ENCODE data around the gene TPRG1L. TPM values are rescaled to one million over a fixed set of nuclear protein-coding genes. Genes with fewer than 3 reads are reported as not detected.

Gene TPRG1L
- total RNA-seq, 1 donor from 2014 or later: 14.5 TPM

DNA sequence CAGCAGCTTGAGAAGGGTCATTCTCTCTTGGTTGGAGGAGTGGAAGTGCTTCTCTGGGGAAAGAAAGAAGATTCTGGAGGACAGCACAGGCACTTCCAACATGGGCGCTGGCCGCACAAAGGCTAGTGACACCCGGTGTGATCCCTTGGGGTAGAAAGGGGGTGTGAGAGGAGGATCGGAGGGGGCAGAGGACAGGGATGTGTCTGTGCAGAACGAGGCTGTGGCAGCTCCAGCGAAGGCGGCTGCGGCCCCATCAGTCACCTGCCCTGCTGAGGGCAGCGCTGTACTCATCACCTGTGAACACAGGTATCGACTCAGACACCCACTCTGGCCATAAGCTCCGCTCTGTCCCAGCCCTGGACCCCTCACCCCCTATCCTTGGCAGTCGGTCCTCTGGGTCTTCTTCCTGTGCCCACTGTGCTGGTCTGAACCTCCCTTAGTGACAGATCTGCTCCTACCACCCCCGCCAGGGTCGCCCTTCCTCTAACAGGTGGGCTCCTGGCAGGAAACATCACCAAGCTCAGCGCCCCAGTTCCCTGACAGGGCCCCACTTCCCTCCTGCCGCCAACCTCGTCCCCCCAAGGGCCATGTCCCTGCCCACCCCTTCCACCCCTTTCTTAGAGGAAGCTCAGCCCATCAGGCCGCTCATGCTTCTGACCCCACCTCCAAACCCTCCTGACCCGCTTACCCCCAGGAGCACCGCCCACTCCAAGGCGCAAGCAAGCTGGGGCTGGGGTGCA, 47.6 kb downstream of the TPRG1L start:
- H3K27me3 Mint-ChIP-seq (ENCODE audit: low read depth): peaks cover 28% of the 10 kb centered on the region
- DNase-seq (ENCODE audit: low read depth, low spot score): no peak
- no peak overlapping the region for H3K27ac Mint-ChIP-seq (ENCODE audit: unreplicated experiment)
- H3K36me3 Mint-ChIP-seq (ENCODE audit: low read depth): no peaks in the 10 kb centered on the region
- TF ChIP-seq, protein P1, sequence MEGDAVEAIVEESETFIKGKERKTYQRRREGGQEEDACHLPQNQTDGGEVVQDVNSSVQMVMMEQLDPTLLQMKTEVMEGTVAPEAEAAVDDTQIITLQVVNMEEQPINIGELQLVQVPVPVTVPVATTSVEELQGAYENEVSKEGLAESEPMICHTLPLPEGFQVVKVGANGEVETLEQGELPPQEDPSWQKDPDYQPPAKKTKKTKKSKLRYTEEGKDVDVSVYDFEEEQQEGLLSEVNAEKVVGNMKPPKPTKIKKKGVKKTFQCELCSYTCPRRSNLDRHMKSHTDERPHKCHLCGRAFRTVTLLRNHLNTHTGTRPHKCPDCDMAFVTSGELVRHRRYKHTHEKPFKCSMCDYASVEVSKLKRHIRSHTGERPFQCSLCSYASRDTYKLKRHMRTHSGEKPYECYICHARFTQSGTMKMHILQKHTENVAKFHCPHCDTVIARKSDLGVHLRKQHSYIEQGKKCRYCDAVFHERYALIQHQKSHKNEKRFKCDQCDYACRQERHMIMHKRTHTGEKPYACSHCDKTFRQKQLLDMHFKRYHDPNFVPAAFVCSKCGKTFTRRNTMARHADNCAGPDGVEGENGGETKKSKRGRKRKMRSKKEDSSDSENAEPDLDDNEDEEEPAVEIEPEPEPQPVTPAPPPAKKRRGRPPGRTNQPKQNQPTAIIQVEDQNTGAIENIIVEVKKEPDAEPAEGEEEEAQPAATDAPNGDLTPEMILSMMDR (conservative IDR thresholded peaks at IDR 0.05): no peak
- no peaks in the 10 kb centered on the region for H3K9me3 Mint-ChIP-seq
- H3K4me3 Mint-ChIP-seq: no peak overlapping the region
- H3K4me1 Mint-ChIP-seq: peaks cover 6% of the 10 kb centered on the region

DNA sequence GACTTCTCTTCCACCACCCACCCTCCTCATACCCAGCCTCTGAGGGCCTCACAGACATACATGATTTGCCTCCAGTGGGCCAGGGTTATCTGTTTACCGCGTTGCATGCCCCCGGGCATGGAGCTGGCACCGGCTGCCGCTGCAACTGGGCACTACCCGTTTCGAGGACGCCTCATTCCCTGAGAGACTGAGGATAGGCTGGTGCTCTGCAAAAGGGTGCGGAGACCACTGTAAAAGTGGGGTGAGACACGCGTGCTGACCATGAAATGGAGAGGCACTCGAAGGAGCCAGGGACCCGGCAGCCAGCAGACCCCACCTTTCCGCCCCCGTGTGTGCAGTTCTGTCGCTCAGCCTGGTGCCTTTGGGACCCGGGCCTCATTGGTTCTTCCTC, 48.2 kb downstream of the TPRG1L start:
- Mint-ChIP-seq H3K36me3 (ENCODE audit: low read depth) (no peaks in the 10 kb centered on the region), H3K9me3 (no peaks in the 10 kb centered on the region), H3K27ac (ENCODE audit: unreplicated experiment) (no peak overlapping the region), H3K4me3 (no peak overlapping the region), H3K4me1 (peaks cover 6% of the 10 kb centered on the region), H3K27me3 (ENCODE audit: low read depth) (peaks cover 28% of the 10 kb centered on the region)
- TF ChIP-seq, protein P1 (conservative IDR thresholded peaks at IDR 0.05): no peak
- DNase-seq (ENCODE audit: low read depth, low spot score): no peak

DNA sequence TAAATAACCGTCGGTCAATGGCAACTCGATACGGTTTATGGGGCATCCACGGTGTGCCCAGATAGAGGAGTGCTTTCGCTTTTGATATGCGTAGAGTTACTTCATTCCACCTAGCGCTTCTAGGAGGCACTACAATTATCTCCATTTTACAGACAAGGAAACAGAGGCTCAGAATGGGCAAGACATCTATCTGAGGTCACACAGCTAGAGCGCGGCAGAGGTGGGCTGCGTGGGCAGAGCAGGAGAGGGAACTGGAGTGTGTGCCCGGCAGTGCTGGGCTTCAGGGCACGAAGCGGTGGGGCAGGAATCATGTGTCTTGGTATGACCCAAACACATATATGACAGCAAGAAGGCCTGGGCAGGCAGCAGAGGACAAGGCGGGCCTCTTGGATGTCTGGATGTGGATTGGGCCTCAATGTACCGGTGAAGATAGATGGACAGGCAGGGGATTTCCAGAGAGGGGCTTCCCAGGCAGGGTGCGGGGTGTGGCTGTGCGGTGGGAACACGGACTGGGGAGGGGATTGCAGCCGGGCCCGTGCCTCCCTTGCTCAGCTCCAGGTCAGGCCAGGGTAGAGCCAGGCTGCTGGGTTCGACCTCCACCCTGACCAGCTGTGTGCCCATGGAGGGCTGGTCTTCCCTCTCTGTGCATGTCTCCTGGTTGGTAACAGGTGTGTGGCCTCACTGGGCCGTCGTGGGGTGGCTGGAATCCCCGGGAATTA, 48.7 kb downstream of the TPRG1L start:
- Mint-ChIP-seq H3K9me3 (no peaks in the 10 kb centered on the region), H3K36me3 (ENCODE audit: low read depth) (no peaks in the 10 kb centered on the region), H3K27me3 (ENCODE audit: low read depth) (peaks cover 26% of the 10 kb centered on the region), H3K4me1 (peaks cover 1% of the 10 kb centered on the region), H3K27ac (ENCODE audit: unreplicated experiment) (no peak overlapping the region), H3K4me3 (no peak overlapping the region)
- DNase-seq (ENCODE audit: low read depth, low spot score): no peak
- TF ChIP-seq, protein P1 (conservative IDR thresholded peaks at IDR 0.05): no peak

DNA sequence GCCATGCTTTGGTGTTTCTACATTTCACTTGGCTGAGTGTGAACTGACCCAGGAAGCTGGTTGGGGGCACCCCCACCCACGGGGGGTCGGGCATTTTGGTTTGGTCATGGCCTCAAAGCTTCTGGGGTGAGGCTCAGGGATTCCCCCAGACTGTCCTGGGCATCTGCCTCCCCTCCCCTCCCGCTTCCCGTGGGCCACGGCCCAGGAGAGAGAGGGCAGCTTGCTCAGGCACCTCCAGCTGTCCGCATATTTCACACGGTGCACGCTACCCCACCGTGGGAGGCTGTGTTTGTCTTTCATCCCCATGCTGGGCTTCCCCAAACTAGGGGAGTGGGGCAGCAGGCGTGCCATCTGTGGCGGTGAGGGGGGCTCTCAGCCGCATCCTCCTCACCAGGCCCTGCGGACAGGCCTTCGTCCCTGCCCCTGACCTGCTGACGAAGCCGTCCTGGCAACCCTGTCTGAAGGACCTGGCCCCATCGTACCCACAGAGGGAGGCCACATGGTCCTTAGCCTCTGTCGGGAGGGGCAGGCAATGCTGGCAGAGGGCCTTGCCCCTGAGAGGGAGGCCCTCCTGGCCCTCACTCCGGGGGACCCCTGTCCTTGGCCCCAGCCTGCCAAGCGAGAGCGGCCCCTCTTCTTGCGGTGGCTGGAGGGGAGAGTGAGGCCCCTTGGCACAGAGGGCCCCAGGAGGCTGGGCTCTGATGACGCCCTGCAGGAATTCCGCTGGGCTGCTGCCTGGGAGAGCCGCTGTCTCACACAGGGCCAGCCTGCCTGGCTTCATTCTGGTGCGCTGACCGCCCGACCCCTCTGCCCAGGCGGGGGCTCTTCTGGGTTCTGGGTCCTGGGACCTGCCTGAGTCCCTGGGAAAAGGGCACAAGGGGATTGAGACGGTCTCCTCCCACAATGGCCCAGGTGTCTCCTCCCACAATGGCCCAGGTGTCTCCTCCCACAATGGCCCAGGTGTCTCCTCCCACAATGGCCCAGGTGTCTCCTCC, 49.6 kb downstream of the TPRG1L start:
- Mint-ChIP-seq H3K36me3 (ENCODE audit: low read depth) (no peaks in the 10 kb centered on the region), H3K9me3 (no peaks in the 10 kb centered on the region), H3K27me3 (ENCODE audit: low read depth) (peaks cover 25% of the 10 kb centered on the region), H3K27ac (ENCODE audit: unreplicated experiment) (no peak overlapping the region), H3K4me3 (no peak overlapping the region), H3K4me1 (no peaks in the 10 kb centered on the region)
- DNase-seq (ENCODE audit: low read depth, low spot score): no peak
- TF ChIP-seq, protein P1 (conservative IDR thresholded peaks at IDR 0.05): no peak

DNA sequence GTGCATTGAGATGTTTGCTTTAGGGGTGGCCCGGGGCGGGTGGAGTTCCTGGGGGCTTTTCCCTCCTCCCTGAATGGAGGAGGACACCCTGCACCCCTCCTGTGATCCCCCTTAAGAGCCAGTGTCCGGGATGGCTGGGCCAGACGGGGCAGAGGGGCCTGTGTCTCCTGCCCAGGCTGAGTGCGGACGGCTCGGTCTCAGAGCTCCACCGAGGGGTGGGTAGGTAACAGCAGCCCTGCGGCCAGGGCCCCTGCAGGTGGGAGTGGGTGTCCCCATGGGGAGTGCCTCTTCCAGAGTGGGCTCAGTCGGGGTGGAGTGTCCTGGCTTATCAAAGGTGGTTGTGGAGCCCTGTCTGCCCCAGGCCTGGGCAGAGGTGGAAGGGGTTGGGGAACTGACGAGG, 50.6 kb downstream of the TPRG1L start:
- Mint-ChIP-seq H3K36me3 (ENCODE audit: low read depth) (no peaks in the 10 kb centered on the region), H3K27ac (ENCODE audit: unreplicated experiment) (no peak overlapping the region), H3K27me3 (ENCODE audit: low read depth) (peaks cover 17% of the 10 kb centered on the region), H3K9me3 (no peaks in the 10 kb centered on the region), H3K4me3 (no peak overlapping the region), H3K4me1 (no peaks in the 10 kb centered on the region)
- no peak for DNase-seq (ENCODE audit: low read depth, low spot score)
- TF ChIP-seq, protein P1 (conservative IDR thresholded peaks at IDR 0.05): no peak
